ENCODE results near the gene SLC26A11.
"Not testable (repeated sequence)": the region's sequence is repeated elsewhere in the genome, so short reads cannot be mapped to it uniquely, and the experiment has no call there.

SLC26A11 gene

GRCh38 chr17:80281516-80281915 is 61.3 kb downstream of the SLC26A11 start:
- no peak for FAIRE-seq
- no peak for DNase-seq (ENCODE audit: low spot score)

- no peak for FAIRE-seq
- no peak for DNase-seq (ENCODE audit: low spot score)
Measured at GRCh38 chr17:80283116-80283852, 63.1 kb downstream of the SLC26A11 start.

- DNase-seq (ENCODE audit: low spot score) (no peak), FAIRE-seq (peak; percentile 30)
Measured at GRCh38 chr17:80284631-80285030, 64.4 kb downstream of the SLC26A11 start.

- FAIRE-seq = no peak
- DNase-seq (ENCODE audit: low spot score) = no peak
Measured at GRCh38 chr17:80285237-80285920, 65.2 kb downstream of the SLC26A11 start.

GRCh38 chr17:80286638-80286960 is 66.4 kb downstream of the SLC26A11 start:
- FAIRE-seq (no peak), DNase-seq (ENCODE audit: low spot score) (no peak)

GRCh38 chr17:80287038-80287437 is 66.8 kb downstream of the SLC26A11 start:
- no peak for FAIRE-seq
- DNase-seq (ENCODE audit: low spot score) = no peak

GRCh38 chr17:80287806-80288567 is 67.8 kb downstream of the SLC26A11 start:
- DNase-seq (ENCODE audit: low spot score) = no peak
- FAIRE-seq = no peak

GRCh38 chr17:80289616-80290015 is 69.4 kb downstream of the SLC26A11 start:
- no peak for DNase-seq (ENCODE audit: low spot score)
- no peak for FAIRE-seq

- DNase-seq (ENCODE audit: low spot score) (no peak), FAIRE-seq (peak; percentile 100)
Measured at GRCh38 chr17:80290156-80290555, 69.9 kb downstream of the SLC26A11 start.

GRCh38 chr17:80291260-80291659 is 71.0 kb downstream of the SLC26A11 start:
- DNase-seq (ENCODE audit: low spot score) = no peak
- no peak for FAIRE-seq

GRCh38 chr17:80291691-80292487 is 71.7 kb downstream of the SLC26A11 start:
- no peak for FAIRE-seq
- DNase-seq (ENCODE audit: low spot score) = no peak

- DNase-seq (ENCODE audit: low spot score) (no peak), FAIRE-seq (no peak)
Measured at GRCh38 chr17:80292521-80292971, 72.3 kb downstream of the SLC26A11 start.

GRCh38 chr17:80294210-80294609 is 74.0 kb downstream of the SLC26A11 start:
- no peak for FAIRE-seq

GRCh38 chr17:80294653-80295052 is 74.4 kb downstream of the SLC26A11 start:
- no peak for DNase-seq (ENCODE audit: low spot score)
- no peak for FAIRE-seq

More at GRCh38 chr17:80294210-80294609, 74.0 kb downstream of the SLC26A11 start:
- no peak for DNase-seq (ENCODE audit: low spot score)

GRCh38 chr17:80295146-80295545 is 74.9 kb downstream of the SLC26A11 start:
- DNase-seq (ENCODE audit: low spot score) (no peak), FAIRE-seq (no peak)

GRCh38 chr17:80295559-80295958 is 75.3 kb downstream of the SLC26A11 start:
- FAIRE-seq (peak; percentile 79), DNase-seq (ENCODE audit: low spot score) (no peak)

GRCh38 chr17:80296221-80296620 is 76.0 kb downstream of the SLC26A11 start:
- FAIRE-seq (no peak), DNase-seq (ENCODE audit: low spot score) (no peak)

- FAIRE-seq (no peak), DNase-seq (ENCODE audit: low spot score) (no peak)
Measured at GRCh38 chr17:80297996-80298560, 77.9 kb downstream of the SLC26A11 start.

GRCh38 chr17:80299350-80300100 is 79.3 kb downstream of the SLC26A11 start:
- FAIRE-seq; DNase-seq (ENCODE audit: low spot score): not testable (repeated sequence)

GRCh38 chr17:80300756-80301155 is 80.5 kb downstream of the SLC26A11 start:
- FAIRE-seq; DNase-seq (ENCODE audit: low spot score): not testable (repeated sequence)
